Brain microvascular endothelial cell (primary cell): ENCODE results near the gene CDH23.

ENCODE experiments used
- DNase-seq: peaks from one replicate; pipeline ENCODE4 v3.0.0-alpha.2; 2020
- H3K27ac ChIP-seq: fragments of 250-450 bp; sonication (Bioruptor Pico); 2 replicates; pipeline ENCODE4 v1.5.1; 2020; ENCODE audit warnings: mild to moderate bottlenecking, moderate library complexity
- H3K27me3 ChIP-seq: fragments of 250-450 bp; sonication (Bioruptor Pico); replicated peaks from 2 replicates; pipeline ENCODE4 v1.5.1; 2020; ENCODE audit warnings: mild to moderate bottlenecking
- H3K36me3 ChIP-seq: fragments of 250-450 bp; sonication (Bioruptor Pico); replicated peaks from 2 replicates; pipeline ENCODE4 v1.5.1; 2020; ENCODE audit warnings: mild to moderate bottlenecking
- H3K4me3 ChIP-seq: 2 replicates; pipeline ENCODE4 v1.5.1; 2011; ENCODE audit warnings: low read depth, mild to moderate bottlenecking, control low read depth, low read length, moderate library complexity
- CTCF ChIP-seq: IDR thresholded peaks from 2 replicates; pipeline ENCODE4 v1.5.1; 2011; ENCODE audit warnings: low read depth, mild to moderate bottlenecking, moderate library complexity, low read length, control low read depth, inconsistent platforms; ENCODE audit errors: missing control alignments
- in situ Hi-C: cut with HindIII; loops from 2 replicates; pipeline ENCODE4 v1.10.0; 2017; ENCODE audit warnings: low sequenced_read_pairs, low pct_ligation_motif_present

Gene CDH23

GRCh38 chr10:71809628-71810027 lies 412.9 kb downstream of the CDH23 start:
- peaks cover 4% of the 10 kb centered on the region for H3K27me3 ChIP-seq
- in situ Hi-C loops = no loop called here

DNA sequence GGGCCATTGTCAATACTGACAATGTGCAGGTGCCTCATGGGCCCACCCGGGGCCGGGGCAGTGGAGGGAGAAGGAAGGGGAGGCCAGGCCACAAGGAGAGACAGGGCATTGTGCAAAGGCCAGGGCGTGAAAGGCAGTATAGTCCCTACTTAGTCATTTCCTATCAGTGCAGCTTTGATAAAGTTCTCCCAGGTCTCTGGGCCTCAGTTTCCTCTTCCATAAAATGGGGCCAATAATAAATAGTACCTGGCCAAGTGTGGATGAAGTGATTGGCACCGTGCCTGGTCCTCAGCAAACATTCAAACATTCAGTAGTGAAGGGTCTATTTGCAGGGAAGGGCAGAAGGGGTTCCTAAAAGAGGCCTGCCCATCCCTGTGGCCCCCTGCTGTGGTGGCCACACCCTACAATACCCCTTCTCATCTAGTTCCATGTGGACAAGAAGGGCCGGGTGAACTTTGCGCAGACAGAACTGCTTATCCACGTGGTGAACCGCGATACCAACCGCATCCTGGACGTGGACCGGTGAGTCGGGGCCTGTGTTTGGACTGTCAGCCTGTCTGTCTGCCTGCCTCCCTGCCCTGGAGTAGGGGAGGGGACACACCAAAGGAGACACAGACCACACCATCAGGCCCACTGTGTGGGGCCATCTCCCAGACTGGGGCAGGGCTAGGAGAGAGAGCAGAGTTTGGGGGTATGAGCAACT lies 413.5 kb downstream of the CDH23 start:
- H3K36me3 ChIP-seq = peaks cover 12% of the 10 kb centered on the region
- in situ Hi-C loops = no loop called here
- H3K27ac ChIP-seq = no peak overlapping the region
- TF ChIP-seq CTCF = no peak
- H3K27me3 ChIP-seq = peaks cover 4% of the 10 kb centered on the region
- no peak overlapping the region for H3K4me3 ChIP-seq
- no peak for DNase-seq

More at GRCh38 chr10:71809628-71810027, 412.9 kb downstream of the CDH23 start:
- TF ChIP-seq CTCF = no peak
- no peak for DNase-seq
- H3K4me3 ChIP-seq = no peak overlapping the region
- H3K27ac ChIP-seq = no peak overlapping the region
- peaks cover 11% of the 10 kb centered on the region for H3K36me3 ChIP-seq

GRCh38 chr10:71811351-71811750 lies 414.6 kb downstream of the CDH23 start:
- Histone ChIP-seq H3K27me3 (no peaks in the 10 kb centered on the region), H3K27ac (no peak overlapping the region), H3K36me3 (peaks cover 23% of the 10 kb centered on the region), H3K4me3 (no peak overlapping the region)
- in situ Hi-C loops = no loop called here
- no peak for DNase-seq
- TF ChIP-seq CTCF = no peak

GRCh38 chr10:71812016-71812912 lies 415.5 kb downstream of the CDH23 start:
- Histone ChIP-seq H3K27me3 (no peaks in the 10 kb centered on the region), H3K4me3 (no peak overlapping the region)

DNA sequence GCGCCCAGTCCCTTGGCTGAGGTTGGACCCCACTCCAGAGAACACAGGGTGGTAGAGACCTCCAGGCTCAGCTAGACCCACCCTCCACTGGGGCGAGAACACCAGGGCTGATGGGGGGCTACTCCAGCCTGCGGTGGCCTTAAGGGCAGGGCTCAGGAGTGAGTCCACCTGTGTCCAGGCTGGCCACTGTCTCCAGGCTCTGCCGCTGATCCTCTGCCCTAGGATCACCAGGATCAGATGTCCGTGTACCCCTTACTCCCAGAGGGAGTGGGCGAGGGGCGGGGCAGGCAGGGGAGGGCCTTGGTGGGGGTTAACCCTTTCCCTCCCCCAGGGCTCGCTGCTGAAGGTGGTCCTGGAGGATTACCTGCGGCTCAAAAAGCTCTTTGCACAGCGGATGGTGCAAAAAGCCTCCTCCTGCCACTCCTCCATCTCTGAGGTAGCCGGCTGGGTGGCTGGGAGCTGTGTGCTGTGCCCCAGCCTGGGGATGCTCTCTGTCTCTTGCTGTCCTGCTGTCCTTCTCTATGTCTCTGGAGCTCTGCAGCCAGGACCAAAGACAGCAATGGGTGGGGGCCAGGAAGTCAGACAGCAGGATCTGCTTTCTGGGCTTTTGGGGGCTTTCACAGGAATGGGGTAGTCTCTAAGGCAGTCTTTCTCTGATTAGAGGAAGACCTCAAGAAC lies 416.3 kb downstream of the CDH23 start:
- no peaks in the 10 kb centered on the region for H3K27me3 ChIP-seq
- H3K36me3 ChIP-seq = peaks cover 40% of the 10 kb centered on the region
- no peak overlapping the region for H3K4me3 ChIP-seq
- no peak for TF ChIP-seq CTCF
- no peak for DNase-seq
- in situ Hi-C loops = no loop called here
- no peak overlapping the region for H3K27ac ChIP-seq

More at GRCh38 chr10:71812016-71812912, 415.5 kb downstream of the CDH23 start:
- peak; percentile 83 for TF ChIP-seq CTCF
- H3K27ac ChIP-seq = no peak overlapping the region
- DNase-seq = peak; percentile 30
- H3K36me3 ChIP-seq = peaks cover 32% of the 10 kb centered on the region
- in situ Hi-C loops = no loop called here
